B cell (primary cell): Measurements from ENCODE around the gene YPEL3. TPM values are rescaled to one million over a fixed set of nuclear protein-coding genes. Genes with fewer than 3 reads are reported as not detected.
A peak's percentile ranks its signal among the peaks of the same experiment; 100 is the strongest.

ENCODE experiments used
- ATAC-seq: fragments of 200-7000 bp; cut with Tn5 transposase; one replicate; pipeline ENCODE4 v1.10.0; 2021; ENCODE audit warnings: low read depth, mild to moderate bottlenecking, moderate number of reproducible peaks, moderate library complexity
- CTCF ChIA-PET: fragments of 350-600 bp; sonication (Branson Sonifier 250); formaldehyde crosslinking; loops from one replicate; lab custom pipeline; 2021; ENCODE audit warnings: antibody characterized with exemption, inconsistent platforms; lab: Charles Lee
- POLR2A ChIA-PET: fragments of 350-600 bp; sonication (Branson Sonifier 250); formaldehyde crosslinking; loops from one replicate; lab custom pipeline; 2021; ENCODE audit warnings: antibody characterized with exemption; lab: Charles Lee
- DNase-seq: peaks from one replicate; pipeline ENCODE4 v3.0.0; 2013
- H2AFZ ChIP-seq: 2 replicates; pipeline ENCODE4 v1.6.1; 2012; ENCODE audit warnings: mild to moderate bottlenecking, low read depth, low read length; ENCODE audit not compliant: insufficient read depth, poor library complexity, severe bottlenecking
- H3K27ac ChIP-seq, 2 donors: 1 replicate in 1 of 2; 2 replicates in 1 of 2; pipeline ENCODE4 v1.5.1; 2012 to 2013; ENCODE audit warnings: low read length in 2 of 2, mild to moderate bottlenecking in 2 of 2, moderate library complexity in 1 of 2
- H3K27me3 ChIP-seq, 4 experiments: fragments of 200-600 bp in 1 of 4; sonication (generic) in 1 of 4; replicated peaks in 1 of 4; 1 replicate in 2 of 4; 2 replicates in 2 of 4; pipeline versions ENCODE4 v1.6.1 to v1.7.0; 2013 to 2016; ENCODE audit warnings: low read length in 3 of 4, mild to moderate bottlenecking in 2 of 4, mixed read lengths in 1 of 4, moderate library complexity in 1 of 4; ENCODE audit not compliant: insufficient read depth in 4 of 4, control insufficient read depth in 3 of 4; ENCODE audit errors: control extremely low read depth in 1 of 4
- H3K36me3 ChIP-seq, 2 experiments: replicated peaks in 1 of 2; 1 replicate in 1 of 2; 2 replicates in 1 of 2; pipeline versions ENCODE4 v1.6.1 to v1.7.1; 2013; ENCODE audit warnings: low read length in 1 of 2; ENCODE audit not compliant: insufficient read depth in 2 of 2, control insufficient read depth in 1 of 2; ENCODE audit errors: control extremely low read depth in 1 of 2, extremely low read depth in 1 of 2
- H3K4me1 ChIP-seq, 2 donors: fragments of 200-600 bp in 1 of 2; sonication (generic) in 1 of 2; 1 replicate in 1 of 2; 2 replicates in 1 of 2; pipeline versions ENCODE4 v1.5.1 to v1.6.1; 2013 to 2017; ENCODE audit warnings: low read length in 2 of 2; ENCODE audit not compliant: control insufficient read depth in 2 of 2, insufficient read depth in 2 of 2
- H3K4me2 ChIP-seq: replicated peaks from 2 replicates; pipeline ENCODE3; 2012; ENCODE audit warnings: mild to moderate bottlenecking, low read depth, low read length; ENCODE audit not compliant: poor library complexity, severe bottlenecking
- H3K4me3 ChIP-seq, 5 experiments: fragments of 200-600 bp in 1 of 5; sonication (generic) in 1 of 5; 1 replicate in 3 of 5; 2 replicates in 2 of 5; pipeline versions ENCODE4 v1.5.1 to v1.7.0; 2011 to 2016; ENCODE audit warnings: low read length in 4 of 5, mild to moderate bottlenecking in 4 of 5, low read depth in 2 of 5, control low read depth in 1 of 5, moderate library complexity in 1 of 5; ENCODE audit not compliant: insufficient read depth in 1 of 5; ENCODE audit errors: control extremely low read depth in 1 of 5, extremely low read depth in 1 of 5
- H3K79me2 ChIP-seq: fragments of 200-600 bp; sonication (generic); one replicate; pipeline ENCODE4 v1.6.0; 2016; ENCODE audit warnings: low read length; ENCODE audit not compliant: control insufficient read depth, insufficient read depth
- H3K9ac ChIP-seq: fragments of 200-600 bp; sonication (generic); 2 replicates; pipeline ENCODE4 v1.6.1; 2017; ENCODE audit warnings: mild to moderate bottlenecking, low read length, moderate library complexity
- H3K9me3 ChIP-seq, 3 donors: one replicate each; pipeline versions ENCODE4 v1.6.1 to v1.7.1; 2013; ENCODE audit warnings: low read length in 2 of 3; ENCODE audit not compliant: control insufficient read depth in 2 of 3, insufficient read depth in 1 of 3; ENCODE audit errors: control extremely low read depth in 1 of 3
- H4K20me1 ChIP-seq: 2 replicates; pipeline ENCODE4 v1.6.0; 2012; ENCODE audit warnings: mild to moderate bottlenecking, low read length; ENCODE audit not compliant: insufficient read depth, control insufficient read depth, poor library complexity, severe bottlenecking
- H3K27ac Mint-ChIP-seq: one replicate; pipeline ENCODE4 v1.8.0; 2021; ENCODE audit warnings: mixed read lengths
- H3K27me3 Mint-ChIP-seq: one replicate; pipeline ENCODE4 v1.8.0; 2021; ENCODE audit warnings: mixed read lengths
- H3K4me1 Mint-ChIP-seq: one replicate; pipeline ENCODE4 v1.8.0; 2021; ENCODE audit warnings: mixed read lengths
- H3K4me3 Mint-ChIP-seq: one replicate; pipeline ENCODE4 v1.8.0; 2021; ENCODE audit warnings: mixed read lengths
- H3K9me3 Mint-ChIP-seq: one replicate; pipeline ENCODE4 v1.8.0; 2022; ENCODE audit warnings: mixed read lengths; ENCODE audit not compliant: insufficient read depth
- EZH2 ChIP-seq: IDR thresholded peaks from 2 replicates; pipeline ENCODE4 v1.6.1; 2012; ENCODE audit warnings: borderline replicate concordance, low read depth, mild to moderate bottlenecking, moderate library complexity, low read length; ENCODE audit not compliant: insufficient read depth, poor library complexity, severe bottlenecking
- WGBS: methylation state at CpG from one replicate; pipeline ENCODE4 v1.1.5; 2013; ENCODE audit warnings: missing lambda C conversion rate; ENCODE audit not compliant: insufficient coverage; 5-methylcytosine and 5-hydroxymethylcytosine counted together
- intact Hi-C: fragments of 100-400 bp; cut with micrococcal nuclease; formaldehyde crosslinking; loops from one replicate; pipeline ENCODE4 v1.10.0; 2022
- polyA plus RNA-seq: library from polyadenylated mRNA; depleted of rRNA; stranded (reverse); fragments of >200 nt; gene quantifications from 2 replicates; pipeline ENCODE4 v1.2.3, GENCODE V29; 2012
- total RNA-seq, 2 donors: library from RNA; stranded (reverse); fragments of 120-200 nt in 1 of 2; gene quantifications; 1 replicate in 1 of 2; 2 replicates in 1 of 2; pipeline versions ENCODE4 v1.2.3 to v1.2.4, GENCODE V29; 2013 to 2022
- TF ChIP-seq, protein P1 (sequence below): fragments of 200-600 bp; IDR thresholded peaks from one replicate; pipeline ENCODE4 v1.8.0; 2022; ENCODE audit warnings: antibody characterized with exemption, mild to moderate bottlenecking

Gene YPEL3
- total and polyA plus RNA-seq, 2 donors (not counting 1 experiment from before 2014, with no cell fraction given): 314 to 414 TPM

DNA sequence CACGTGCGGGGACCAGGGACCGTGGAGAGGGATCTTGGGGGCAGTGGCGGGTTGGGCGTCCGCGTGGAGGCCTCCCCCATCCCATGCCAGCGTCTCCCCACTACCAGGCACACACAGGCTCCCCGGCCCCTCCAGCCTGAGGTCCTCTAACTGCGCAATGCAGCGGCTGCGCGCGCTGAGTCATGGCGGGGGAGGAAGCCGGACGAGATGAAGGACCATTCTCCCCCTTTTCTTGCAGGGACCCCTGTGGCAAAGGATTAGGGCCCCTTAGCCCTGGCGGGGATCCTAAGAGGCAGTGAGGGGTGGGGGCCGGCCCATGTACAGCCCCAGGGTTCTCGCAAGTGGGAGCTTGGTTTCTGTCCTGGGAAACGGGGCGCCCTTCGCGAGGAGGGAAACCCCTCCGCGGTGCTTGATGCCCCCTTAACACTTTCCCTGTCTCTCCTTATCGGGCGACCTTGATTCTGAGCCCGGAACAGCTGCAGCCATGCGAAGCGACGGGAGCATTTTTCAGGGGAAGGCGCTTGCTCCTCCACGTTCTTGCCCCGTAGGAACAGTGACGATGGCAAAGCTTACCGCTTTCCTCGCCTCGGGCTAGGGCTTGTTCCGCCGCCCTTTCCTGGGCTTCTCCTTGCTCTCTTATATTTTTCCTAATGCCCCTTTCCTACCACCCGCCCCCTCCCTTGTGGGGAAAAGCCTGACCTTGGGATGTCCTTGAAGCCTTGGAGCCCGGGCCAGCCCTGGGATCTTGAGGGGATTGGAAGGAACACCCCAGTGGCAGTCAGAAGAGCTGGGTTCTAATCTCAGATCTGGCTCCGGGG lies 29.9 kb downstream of the YPEL3 start:
- DNase-seq: peak; percentile 35
- no peaks in the 10 kb centered on the region for H3K9me3 Mint-ChIP-seq
- H3K9me3 ChIP-seq: no peaks in the 10 kb centered on the region
- peak overlapping the region; percentile 73 for H3K9ac ChIP-seq
- peak overlapping the region; percentile 95 for H3K4me2 ChIP-seq
- H3K4me1 Mint-ChIP-seq: peaks cover 31% of the 10 kb centered on the region
- no peak for ATAC-seq
- peak overlapping the region; percentile 64 to 96 (median 87) for H3K4me3 ChIP-seq
- 1% methylated on average over 41 of the region's 44 CpGs for WGBS
- H3K4me1 ChIP-seq: peaks cover 16 to 42% of the 10 kb centered on the region in 2 donors
- H3K27ac ChIP-seq: peak overlapping the region; percentile 82 to 88
- intact Hi-C loops: loop anchor here (1.0 to 10.0 kb wide), 10 partner anchors 9 to 629 kb away; partner anchors contain the start of genes FBRS, HIRIP3, MAPK3 and MYL11
- peaks cover 53% of the 10 kb centered on the region for H3K79me2 ChIP-seq
- H2AFZ ChIP-seq: peak overlapping the region; percentile 96
- peaks cover 48% of the 10 kb centered on the region for H4K20me1 ChIP-seq
- TF ChIP-seq EZH2: no peak
- TF ChIP-seq, protein P1, sequence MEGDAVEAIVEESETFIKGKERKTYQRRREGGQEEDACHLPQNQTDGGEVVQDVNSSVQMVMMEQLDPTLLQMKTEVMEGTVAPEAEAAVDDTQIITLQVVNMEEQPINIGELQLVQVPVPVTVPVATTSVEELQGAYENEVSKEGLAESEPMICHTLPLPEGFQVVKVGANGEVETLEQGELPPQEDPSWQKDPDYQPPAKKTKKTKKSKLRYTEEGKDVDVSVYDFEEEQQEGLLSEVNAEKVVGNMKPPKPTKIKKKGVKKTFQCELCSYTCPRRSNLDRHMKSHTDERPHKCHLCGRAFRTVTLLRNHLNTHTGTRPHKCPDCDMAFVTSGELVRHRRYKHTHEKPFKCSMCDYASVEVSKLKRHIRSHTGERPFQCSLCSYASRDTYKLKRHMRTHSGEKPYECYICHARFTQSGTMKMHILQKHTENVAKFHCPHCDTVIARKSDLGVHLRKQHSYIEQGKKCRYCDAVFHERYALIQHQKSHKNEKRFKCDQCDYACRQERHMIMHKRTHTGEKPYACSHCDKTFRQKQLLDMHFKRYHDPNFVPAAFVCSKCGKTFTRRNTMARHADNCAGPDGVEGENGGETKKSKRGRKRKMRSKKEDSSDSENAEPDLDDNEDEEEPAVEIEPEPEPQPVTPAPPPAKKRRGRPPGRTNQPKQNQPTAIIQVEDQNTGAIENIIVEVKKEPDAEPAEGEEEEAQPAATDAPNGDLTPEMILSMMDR: no peak
- CTCF ChIA-PET: interaction anchor here (0.6 to 3.4 kb wide), 12 partner anchors 11 to 563 kb away, joined by 3 to 28 read pairs (median 4); partner anchors contain the start of genes GDPD3, TBX6 and YPEL3
- POLR2A ChIA-PET: interaction anchor here (0.5 to 3.0 kb wide), 17 partner anchors 9 to 1142 kb away, joined by 3 to 61 read pairs (median 4); partner anchors contain the start of genes CORO1A, DCTPP1, TBC1D10B and TBX6
- peak overlapping the region; percentile 100 for H3K4me3 Mint-ChIP-seq
- no peaks in the 10 kb centered on the region for H3K27me3 Mint-ChIP-seq
- H3K27me3 ChIP-seq: no peaks in the 10 kb centered on the region
- peaks cover 12 to 41% of the 10 kb centered on the region in 2 experiments for H3K36me3 ChIP-seq
- H3K27ac Mint-ChIP-seq: peak overlapping the region; percentile 99
